Stimulated activated CD4-positive, alpha-beta T cell treated with anti-CD3 and anti-CD28 coated beads, Interleukin-1b, Interleukin-23, amount 100 ng/mL, for 24 hours (primary cell): ENCODE measurements around the gene GMEB2.
"Not testable (repeated sequence)": the region's sequence is repeated elsewhere in the genome, so short reads cannot be mapped to it uniquely, and the experiment has no call there.

Experiments used
- DNase-seq, 4 experiments: peaks; one replicate each; pipeline ENCODE4 v3.0.0-alpha.2; 2020; ENCODE audit warnings: low read depth in 4 of 4, low spot score in 1 of 4

The GMEB2 gene

DNA sequence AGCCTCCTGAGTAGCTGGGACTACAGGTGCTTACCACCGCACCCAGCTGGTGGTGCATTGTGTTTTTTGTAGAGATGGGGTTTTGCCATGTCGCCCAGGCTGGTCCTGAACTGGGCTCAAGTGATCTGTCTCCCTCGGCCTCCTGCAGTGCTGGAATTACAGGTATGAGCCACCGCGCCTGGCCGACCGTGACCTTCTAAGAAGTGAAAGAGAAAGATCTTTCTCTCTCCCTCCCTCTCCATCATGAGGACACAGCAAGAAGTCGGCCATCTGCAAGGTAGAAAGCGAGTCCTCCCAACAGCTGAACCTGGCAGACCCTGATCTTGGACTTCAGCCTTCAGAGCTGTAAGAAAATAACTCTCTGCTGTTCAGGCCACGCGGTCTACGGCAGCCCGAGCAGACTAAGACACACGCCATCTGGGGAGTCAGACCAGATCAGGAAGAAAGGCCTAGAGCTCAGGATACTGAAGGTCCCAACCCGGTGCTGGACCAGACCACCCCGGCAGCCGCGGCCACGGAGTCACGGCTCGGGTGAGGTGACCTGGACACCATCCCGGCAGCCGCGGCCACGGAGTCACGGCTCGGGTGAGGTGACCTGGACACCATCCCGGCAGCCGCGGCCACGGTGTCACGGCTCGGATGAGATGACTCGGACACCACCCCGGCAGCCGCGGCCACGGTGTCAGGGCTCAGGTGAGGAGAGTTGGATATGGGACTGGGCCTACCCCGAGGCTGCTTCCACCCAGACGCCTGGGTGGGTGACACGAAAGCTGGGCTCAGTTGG lies 9.6 kb downstream of the GMEB2 start:
- DNase-seq, result no peak

DNA sequence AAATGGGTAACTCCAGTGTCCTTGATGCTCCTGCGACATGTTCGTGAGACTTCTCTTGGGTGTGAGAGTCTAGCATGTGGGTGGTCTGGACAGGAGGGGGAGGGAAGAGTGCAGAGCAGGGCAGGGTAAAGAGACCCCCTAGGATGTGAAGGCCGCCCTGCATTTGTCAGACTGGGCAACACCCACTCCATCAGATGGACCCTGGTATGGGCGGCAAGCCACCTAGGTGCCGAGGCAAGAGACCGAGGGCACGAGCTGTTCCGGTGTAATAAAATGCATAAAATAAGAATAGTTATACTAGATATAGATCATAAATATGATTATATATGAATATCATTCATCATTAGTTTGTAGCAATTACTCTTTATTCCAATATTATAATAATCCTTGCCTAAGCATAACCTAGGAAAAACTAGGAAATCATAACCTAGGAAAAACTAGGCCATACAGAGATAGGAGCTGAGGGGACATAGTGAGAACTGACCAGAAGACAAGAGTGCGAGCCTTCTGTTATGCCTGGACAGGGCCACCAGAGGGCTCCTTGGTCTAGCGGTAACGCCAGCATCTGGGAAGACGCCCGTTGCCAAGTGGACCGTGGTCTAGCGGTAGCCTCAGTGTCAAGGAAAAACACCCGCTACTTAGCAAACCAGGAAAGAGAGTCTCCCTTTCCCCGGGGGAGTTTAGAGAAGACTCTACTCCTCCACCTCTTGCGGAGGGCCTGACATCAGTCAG lies 12.9 kb downstream of the GMEB2 start:
- DNase-seq, result not testable (repeated sequence)

DNA sequence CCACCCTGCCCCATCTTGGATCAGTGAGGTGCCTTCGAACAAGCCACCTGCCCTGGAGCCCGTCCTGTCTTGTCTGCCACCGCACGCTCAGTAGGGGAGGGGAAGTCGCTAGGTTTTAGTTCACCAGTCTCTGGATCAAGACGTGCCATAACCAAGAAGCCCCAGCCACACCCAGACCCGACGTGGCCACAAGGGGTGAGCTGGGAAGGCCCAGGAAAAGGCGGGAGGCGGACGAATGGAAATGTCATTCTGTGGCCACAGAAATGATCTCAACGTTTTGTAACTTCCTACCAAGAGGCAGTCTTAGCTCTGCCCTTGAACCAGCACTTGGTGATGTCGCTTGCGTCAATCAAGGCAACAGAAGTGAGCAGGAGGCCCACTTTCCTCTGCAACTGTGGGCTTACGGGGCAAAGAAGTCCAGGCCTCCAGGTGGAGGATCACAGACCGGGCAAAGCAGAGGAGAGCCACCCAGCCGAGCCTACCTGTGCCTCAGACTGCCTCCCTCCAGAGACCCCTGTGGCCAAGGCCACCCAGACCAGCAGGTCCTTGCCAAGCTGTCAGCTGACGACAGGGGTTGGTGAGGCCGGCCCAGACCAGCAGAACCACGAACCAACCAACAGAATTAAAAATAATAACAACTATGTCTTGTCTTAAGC lies 14.5 kb downstream of the GMEB2 start:
- no peak for DNase-seq

DNA sequence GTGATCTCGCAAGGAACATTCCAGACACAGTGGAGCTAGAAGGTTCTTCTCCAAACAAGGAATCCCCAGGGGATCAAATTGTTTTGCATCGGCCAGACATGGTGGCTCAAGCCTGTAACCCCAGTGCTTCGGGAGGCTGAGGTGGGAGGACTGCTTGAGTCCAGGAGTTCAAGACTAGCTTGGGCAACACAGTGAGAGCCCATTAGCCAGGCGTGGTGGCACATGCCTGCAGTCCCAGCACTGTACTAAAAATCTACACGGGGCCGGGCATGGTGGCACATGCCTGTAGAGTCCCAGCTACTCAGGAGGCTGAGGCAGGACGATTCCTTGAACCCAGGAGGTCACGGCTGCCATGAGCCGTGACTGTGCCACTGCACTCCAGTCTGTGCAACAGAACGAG lies 15.3 kb downstream of the GMEB2 start:
- no peak for DNase-seq

DNA sequence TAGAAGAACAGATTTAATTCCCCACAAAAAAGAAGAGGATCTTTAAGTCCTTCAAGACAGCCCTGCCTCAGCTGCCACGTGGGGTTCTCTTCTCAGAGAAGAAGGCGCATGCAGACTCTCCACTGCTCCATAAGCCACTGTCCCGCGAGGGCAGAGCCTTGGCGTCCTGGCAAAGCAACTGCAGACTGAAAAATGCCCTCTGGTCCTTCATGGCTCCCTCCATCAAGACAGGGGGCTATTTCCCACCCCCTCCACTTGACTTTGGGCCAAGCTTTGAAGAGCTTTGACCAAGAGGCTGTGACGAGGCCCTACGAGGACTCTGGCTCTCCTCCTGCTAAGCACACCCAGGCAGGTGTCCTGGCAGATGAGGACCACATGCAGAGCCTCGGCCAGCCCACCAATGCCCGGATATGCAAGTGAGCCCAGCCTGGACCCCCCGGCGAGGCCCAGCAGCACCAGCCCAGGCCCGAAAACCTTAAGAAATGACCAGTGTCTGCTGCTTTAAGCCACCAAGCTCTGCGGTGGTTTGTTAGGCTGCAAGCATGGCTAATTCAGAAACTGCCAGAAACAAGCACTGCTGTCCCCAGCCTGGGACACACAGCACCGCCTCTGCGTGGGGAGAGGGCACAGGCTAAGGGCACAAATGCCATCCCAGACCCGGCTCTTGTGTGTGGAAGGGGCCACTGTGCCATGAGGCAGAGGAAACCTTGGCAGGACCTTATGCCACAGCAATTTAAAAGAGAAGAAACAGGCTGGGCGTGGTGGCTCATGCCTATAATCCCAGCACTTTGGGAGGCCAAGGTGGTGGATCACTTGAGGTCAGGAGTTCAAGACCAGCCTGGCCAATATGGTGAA lies 16.1 kb downstream of the GMEB2 start:
- DNase-seq, result no peak

DNA sequence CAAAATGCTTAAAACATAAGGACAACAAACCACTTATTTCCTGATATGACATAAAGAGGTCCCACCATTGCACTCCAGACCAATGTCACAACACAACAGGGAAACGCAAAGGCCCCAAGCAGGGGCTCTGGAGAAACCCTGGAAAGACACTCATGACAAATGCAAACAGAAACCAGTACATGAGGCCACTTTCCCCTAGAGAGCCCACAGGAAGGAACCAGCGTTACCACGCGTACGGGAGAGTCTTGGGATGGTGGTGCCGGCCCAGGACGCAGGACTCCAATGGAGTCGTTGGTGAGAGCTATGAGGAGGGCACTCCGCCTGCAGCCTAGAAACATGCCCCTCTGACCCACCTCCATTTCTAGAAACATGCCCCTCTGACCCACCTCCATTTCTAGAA lies 20.2 kb downstream of the GMEB2 start:
- no peak for DNase-seq

DNA sequence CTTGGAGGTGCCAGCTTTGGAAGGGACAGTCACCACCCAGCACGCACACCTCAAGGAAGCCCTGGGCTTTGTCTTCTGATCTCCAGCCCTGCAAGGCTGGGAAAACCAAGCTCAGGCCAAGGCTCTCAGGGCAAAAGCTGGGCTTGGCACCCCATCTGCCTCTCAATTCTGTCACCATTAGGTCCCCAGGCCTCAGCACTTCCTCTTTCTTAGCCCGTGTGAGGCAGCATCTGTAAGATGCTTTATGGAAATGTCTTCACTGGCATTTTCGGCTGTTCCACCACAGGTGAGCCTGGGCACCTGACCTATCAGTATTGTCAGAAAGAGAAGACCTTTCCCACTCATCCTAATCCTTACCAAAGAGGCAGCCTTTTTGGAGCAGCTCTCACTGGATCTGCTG lies 24.6 kb downstream of the GMEB2 start:
- no peak for DNase-seq

DNA sequence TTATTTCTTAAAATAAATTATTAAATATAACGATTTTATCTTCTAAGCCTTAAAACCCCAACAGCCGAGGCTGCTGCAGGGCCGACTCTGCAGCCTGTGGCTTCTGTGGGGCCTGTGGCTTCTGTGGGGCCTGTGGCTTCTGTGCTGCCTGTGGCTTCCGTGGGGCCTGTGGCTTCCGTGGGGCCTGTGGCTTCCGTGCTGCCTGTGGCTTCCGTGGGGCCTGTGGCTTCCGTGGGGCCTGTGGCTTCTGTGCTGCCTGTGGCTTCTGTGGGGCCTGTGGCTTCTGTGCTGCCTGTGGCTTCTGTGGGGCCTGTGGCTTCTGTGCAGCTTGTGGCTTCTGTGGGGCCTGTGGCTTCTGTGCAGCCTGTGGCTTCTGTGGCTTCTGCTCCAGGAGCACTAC lies 25.2 kb downstream of the GMEB2 start:
- not testable (repeated sequence) for DNase-seq

DNA sequence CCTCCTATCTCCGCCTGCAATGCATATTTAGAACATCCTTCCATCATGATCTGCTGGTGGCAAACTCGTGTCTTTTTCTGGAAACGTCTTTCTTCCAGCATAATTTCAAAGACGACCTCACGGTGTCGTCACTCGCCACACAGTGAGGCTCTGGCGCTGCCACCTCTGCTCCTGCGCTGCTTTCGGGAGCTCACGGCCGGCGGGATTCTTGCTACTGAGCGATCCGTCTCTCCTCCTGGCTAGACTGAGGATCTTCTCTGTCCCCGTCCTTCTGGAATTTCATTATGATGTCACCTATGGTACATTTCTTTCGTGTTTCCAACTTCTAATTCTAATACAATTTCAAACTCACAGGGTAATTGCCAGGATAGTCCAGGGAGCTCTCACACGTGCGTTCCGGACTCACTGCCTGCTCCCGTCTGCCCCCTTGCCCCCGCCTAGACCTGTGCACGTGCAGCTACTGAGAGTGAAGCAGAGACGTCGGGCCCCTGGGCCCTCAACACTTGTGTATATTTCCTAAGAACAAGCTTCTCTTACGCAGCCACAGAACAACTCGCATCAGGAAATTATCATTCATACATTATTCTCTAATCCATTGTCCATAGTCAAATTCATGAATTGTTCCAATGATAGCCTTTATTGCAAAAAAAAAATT lies 27.4 kb downstream of the GMEB2 start:
- no peak for DNase-seq

DNA sequence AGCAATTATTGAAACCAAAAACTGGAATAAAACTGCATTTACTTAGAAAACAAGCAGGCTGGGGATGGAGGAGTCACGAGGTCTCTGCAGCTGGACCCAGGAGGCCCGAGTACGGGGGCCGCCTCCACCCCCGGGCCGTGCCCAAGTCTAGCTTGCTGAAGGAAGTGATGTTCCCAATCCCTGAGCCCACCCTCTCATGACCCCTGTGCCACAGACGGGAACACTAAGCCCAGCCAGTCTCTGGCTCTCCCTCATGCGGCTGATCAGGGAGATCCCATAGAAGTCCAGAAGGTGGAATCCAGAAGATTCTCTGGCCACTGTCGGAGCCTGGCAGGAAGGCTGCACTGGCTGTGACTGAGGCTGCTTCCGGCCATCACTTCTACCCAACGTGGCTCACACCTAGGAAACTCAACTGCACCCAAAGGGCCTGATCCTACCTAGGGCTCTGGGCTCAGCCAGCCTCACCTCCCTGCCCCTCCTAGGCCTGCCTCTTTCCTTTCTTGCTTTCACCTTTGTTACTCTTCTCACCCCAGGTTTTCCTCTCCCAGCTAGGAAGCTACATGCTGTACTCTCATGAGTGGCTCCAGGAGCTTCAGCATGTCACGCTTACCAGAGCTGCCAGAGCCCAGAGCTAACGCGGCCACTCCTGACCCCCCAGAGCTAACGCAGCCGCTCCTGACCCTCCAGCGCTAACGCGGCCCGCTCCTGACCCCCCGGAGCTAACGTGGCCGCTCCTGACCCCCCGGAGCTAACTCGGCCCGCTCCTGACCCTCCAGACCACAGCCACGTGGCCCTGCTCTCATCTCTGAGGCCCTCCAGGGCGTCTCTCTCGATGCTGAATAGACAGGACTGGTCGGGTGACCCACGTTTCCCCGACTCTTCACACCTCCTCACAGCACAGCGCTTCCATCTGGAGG lies 28.2 kb downstream of the GMEB2 start:
- no peak for DNase-seq

DNA sequence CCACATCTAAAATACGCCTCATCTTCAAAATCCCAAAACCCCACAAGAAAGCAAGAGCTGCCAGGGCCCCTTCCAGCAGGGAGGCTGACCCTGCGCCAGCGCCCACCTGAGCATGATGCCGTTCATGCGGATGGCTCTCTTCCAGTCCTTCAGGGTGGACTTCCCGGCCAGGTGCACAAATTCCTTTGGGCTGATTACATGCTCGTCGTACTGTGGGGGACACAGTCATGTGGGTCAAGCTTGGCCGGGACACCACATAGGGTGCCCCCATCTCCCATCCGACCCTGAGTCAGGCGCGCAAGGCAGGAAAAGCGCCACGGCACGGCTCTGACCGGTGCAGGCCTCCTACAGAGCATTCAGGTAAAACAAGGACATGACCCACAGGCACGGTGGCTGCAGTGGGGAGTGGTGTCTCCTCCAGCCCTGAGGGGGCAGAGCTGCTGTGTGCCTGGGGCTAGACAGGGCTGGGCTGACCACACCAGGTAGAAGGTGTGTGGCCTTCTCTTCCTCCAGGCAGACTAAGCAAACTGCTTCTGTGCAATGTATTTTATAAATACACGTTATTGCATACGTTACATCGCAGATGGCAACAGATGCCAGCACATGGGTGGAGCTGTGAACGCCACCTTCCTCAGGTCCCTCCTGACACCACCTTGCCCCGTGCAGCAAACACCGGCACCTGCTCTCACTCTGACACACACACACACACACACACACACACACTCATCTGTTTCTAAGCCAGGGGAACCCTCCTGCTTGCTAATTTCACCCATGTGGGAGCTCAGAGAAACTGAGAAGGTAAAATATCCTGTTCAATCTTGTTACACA lies 29.0 kb downstream of the GMEB2 start:
- DNase-seq, result no peak

DNA sequence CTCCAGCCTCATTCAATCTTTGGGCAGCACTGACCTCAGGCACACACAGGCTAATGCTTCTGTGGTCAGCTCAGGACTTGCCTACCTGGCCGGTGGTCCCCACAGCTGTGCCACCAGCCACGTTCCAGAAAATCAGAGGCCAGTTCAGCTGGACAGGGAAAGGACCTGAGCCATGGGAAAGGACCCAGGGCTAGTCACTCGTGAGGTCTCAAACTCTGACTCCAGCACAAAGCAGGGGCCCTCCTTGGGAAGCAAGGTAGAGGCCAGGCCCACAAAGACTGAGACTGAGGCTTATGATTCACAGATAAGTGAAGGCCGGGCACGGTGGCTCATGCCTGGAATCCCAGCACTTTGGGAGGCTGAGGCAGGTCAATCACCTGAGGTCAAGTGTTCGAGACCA lies 30.5 kb downstream of the GMEB2 start:
- DNase-seq, result no peak

DNA sequence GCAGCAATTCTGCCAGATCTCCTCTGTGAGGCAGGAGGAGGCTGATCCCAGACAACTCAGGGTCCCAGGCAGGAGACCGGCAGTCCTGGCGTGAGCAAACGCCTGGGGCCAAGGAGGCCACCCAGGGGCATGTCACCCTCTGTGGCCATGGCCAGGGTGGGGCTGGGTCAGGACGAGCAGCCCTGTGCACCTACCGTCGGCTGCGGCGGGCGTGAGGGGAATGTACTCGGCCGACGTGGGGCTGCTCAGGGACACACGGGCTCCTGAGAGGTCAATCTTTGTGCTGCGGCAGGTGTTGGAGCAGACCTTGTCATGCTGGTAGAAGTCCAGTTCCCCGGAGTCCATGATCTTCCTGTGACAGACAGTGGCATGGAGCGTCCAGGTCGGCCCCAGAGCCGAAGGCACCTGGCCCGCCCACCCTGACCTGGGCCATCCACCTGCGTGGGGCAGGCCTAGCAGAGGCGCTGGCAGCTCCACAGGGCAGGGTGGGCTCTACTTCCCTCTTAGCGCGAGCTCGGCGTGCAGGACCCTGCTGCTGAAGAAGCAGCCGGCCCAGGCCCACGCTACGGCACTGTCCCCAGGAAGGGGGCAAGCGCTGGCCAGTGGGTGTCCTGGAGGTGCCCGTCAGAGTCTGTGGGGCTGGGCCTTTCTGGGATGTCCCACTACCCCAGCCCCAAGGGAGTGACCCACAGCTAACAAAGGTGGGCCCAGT lies 31.3 kb downstream of the GMEB2 start:
- no peak for DNase-seq

DNA sequence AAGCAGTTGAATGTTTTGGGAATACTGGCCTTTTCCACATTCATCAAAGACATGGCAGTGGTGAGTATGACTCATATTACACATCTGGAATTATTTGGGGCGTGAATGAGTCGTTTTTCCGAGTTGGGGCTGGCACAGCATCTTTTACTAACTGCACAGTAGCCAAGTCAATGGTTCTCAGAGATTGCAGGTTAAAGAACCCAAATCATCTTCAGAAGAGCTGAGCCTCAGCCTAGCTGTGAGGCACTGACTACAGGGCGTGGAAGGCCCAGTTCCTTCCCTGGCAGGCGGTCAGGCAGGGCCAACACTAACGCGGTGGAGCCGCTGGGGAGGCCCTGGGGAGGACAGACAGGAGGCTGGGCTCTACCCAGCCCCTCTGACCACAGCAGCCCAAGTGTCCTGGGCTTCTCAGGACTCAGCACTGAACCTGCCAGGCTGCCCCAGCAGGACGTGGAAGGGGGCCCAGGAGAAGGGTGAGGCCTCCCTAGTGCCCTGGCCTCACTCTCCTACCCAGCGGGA lies 32.8 kb downstream of the GMEB2 start:
- no peak for DNase-seq

DNA sequence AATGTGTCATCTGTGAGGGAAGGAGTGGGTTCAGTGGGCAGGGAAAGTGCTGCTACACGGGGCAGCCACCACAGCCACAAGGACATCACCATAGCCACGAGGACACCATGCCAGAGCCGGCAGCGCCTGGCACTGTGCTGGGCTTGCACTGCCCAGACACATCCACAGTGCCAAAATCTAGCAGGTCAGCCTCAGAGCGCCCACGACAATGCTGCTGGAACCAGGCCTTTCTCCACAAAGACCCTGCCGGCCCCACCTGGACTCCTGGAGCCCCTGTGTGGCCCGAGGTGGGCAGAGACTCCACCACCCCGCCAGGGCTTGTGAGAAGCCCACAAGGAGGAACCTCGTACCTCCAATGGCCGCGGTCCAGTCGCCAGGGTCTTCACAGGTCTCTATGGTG lies 34.2 kb downstream of the GMEB2 start:
- no peak for DNase-seq

DNA sequence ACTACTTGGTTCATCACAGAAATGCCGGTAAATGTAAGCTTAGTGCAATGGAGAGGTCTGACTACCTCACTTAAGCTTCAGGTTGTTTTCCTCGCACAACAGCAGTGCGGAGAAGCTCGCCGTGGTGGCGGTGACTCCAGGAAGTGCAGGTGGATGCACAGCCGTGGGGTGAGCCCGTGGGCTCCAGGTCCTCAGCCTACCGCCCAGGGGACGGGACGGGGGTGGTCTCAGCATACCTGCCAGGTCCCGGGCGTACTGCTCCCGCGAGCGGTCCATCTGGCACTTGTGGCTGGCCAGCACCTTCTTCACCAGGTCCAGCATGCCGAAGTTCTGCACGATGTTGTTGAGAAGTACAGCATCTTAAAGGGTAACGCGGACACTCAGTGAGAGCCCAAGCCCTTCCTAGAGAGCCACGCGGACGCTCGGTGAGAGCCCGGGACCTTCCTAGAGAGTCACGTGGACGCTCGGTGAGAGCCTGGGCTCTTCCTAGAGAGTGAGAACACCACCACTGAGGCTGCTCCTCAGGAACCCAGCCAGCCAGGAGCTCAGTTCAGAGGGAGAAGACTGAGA lies 35.0 kb downstream of the GMEB2 start:
- no peak for DNase-seq

DNA sequence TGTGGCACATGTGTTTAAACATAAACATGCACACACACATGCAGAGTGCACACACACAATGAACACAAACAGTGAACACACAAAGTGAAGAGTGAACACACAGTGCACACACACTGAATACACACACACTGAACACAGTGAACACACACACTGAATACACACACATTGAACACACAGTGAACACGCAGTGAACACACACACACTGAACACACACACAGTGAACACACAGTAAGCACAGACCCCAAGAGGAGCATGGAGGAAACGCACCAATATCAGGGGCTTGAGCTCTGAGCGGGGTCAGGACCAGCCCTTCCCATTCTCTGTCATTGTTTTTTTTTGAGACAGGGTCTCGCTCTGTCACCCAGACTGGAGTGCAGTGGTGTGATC lies 35.8 kb downstream of the GMEB2 start:
- no peak for DNase-seq
